ENCODE measurements around the gene SCARF2. TPM values are rescaled to one million over a fixed set of nuclear protein-coding genes. Genes with fewer than 3 reads are reported as not detected.

SCARF2 gene
- total and polyA plus RNA-seq, 8 donors, result 15.8 to 36.4 (median 23.5) TPM

DNA sequence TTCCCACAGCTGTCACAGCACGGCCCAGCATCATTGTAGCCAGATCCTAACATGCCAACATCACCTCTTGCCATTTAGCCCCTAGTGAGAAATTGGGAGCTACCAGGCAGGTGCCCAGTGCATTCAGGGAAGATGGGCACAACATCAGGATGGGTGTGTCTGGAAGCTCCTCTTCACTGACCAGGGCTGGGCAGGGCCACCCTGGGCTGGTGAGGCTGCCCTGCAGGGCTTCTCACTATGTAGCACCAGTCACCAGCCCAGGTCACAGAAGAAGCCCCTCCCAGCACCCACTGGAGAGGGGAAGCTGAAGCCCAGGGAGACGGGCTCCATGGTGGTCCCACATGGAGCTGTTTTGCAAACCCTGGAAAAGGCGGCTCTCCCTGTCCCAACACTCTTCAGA is 29.8 kb downstream of the SCARF2 start:
- Histone ChIP-seq H3K27me3 (no peaks in the 10 kb centered on the region), H3K27ac (no peak overlapping the region), H3K9me3 (no peaks in the 10 kb centered on the region), H3K36me3 (peaks cover 0 to 40% of the 10 kb centered on the region in 2 donors), H3K4me1 (no peaks in the 10 kb centered on the region), H3K4me3 (no peak overlapping the region)
- ATAC-seq (no peak), DNase-seq (no peak)
- no peak for TF ChIP-seq CTCF (IDR thresholded peaks at IDR 0.05)
- intact Hi-C loops (cut with DNase I), result no loop called here

DNA sequence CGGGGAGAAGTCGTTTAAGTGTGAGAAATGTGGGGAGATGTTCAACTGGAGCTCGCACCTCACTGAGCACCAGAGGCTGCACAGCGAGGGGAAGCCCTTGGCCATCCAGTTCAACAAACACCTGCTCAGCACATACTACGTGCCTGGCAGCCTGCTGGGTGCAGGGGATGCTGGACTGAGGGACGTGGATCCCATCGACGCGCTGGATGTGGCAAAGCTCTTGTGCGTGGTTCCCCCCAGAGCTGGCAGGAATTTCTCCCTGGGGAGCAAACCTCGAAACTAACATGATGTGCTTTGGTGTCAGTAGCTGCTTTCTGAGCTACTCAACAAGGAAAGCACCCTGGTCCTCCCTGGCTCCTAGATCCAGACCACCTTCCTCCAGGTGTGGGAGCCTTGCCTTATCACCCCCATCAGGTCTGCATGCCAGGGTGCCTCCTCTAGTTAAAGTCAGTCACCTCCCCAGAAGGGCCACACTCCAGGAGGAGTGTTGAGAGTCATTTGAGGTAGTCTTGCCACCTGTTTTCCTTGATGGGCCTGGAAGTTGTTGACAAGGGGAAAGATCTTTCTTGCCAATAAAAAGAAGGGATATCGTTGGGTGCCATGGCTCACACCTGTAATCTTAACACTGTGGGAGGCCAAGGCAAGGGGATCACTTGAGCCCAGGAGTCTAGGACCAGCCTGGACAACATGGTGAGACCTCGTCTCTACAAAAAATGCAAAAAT is 30.8 kb downstream of the SCARF2 start:
- Histone ChIP-seq H3K4me3 (no peak overlapping the region), H3K9me3 (no peaks in the 10 kb centered on the region), H3K27ac (no peak overlapping the region), H3K27me3 (no peaks in the 10 kb centered on the region), H3K4me1 (no peaks in the 10 kb centered on the region), H3K36me3 (peaks cover 0 to 40% of the 10 kb centered on the region in 2 donors)
- ATAC-seq, result no peak
- intact Hi-C loops (cut with DNase I), result no loop called here
- TF ChIP-seq CTCF (IDR thresholded peaks at IDR 0.05), result no peak
- DNase-seq, result no peak

DNA sequence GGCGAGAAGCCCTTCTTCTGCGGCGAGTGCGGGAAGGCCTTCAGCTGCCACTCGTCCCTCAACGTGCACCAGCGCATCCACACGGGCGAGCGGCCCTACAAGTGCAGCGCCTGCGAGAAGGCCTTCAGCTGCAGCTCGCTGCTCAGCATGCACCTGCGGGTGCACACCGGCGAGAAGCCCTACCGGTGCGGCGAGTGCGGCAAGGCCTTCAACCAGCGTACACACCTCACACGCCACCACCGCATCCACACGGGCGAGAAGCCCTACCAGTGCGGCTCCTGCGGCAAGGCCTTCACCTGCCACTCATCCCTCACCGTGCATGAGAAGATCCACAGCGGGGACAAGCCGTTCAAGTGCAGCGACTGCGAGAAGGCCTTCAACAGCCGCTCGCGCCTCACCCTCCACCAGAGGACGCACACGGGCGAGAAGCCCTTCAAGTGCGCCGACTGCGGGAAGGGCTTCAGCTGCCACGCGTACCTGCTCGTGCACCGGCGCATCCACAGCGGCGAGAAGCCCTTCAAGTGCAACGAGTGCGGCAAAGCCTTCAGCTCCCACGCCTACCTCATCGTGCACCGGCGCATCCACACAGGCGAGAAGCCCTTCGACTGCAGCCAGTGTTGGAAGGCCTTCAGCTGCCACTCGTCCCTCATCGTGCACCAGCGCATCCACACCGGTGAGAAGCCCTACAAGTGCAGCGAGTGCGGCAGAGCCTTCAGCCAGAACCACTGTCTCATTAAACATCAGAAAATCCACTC is 31.5 kb downstream of the SCARF2 start:
- no peak for ATAC-seq

DNA sequence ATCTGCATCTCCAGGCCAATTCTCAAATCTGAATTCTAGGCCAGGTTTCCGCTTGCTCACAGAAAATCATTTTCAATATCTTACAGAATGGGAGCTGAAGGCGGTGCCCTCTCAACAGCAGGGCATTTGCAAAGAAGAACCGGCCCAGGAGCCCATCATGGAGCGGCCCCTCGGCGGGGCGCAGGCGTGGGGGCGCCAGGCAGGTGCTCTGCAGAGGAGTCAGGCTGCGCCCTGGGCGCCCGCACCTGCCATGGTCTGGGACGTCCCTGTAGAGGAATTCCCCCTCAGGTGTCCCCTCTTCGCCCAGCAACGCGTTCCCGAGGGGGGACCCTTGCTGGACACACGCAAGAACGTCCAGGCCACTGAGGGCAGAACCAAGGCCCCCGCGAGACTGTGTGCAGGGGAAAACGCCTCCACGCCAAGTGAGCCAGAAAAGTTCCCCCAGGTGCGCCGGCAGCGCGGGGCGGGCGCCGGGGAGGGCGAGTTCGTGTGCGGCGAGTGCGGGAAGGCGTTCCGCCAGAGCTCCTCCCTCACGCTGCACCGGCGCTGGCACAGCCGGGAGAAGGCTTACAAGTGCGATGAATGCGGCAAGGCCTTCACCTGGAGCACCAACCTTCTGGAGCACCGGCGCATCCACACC is 32.2 kb downstream of the SCARF2 start:
- H3K4me1 ChIP-seq, result no peaks in the 10 kb centered on the region
- intact Hi-C loops (cut with DNase I), result no loop called here
- no peak overlapping the region for H3K27ac ChIP-seq
- peaks cover 0 to 40% of the 10 kb centered on the region in 2 donors for H3K36me3 ChIP-seq
- no peaks in the 10 kb centered on the region for H3K9me3 ChIP-seq
- no peak overlapping the region for H3K4me3 ChIP-seq
- TF ChIP-seq CTCF (IDR thresholded peaks at IDR 0.05), result no peak
- no peaks in the 10 kb centered on the region for H3K27me3 ChIP-seq
- no peak for ATAC-seq
- no peak for DNase-seq

More for the DNA sequence above, 31.5 kb downstream of the SCARF2 start:
- Histone ChIP-seq H3K27ac (no peak overlapping the region), H3K36me3 (peaks cover 0 to 40% of the 10 kb centered on the region in 2 donors), H3K4me1 (no peaks in the 10 kb centered on the region), H3K9me3 (no peaks in the 10 kb centered on the region), H3K27me3 (no peaks in the 10 kb centered on the region), H3K4me3 (no peak overlapping the region)
- intact Hi-C loops (cut with DNase I), result no loop called here
- DNase-seq, result no peak
- no peak for TF ChIP-seq CTCF (IDR thresholded peaks at IDR 0.05)

DNA sequence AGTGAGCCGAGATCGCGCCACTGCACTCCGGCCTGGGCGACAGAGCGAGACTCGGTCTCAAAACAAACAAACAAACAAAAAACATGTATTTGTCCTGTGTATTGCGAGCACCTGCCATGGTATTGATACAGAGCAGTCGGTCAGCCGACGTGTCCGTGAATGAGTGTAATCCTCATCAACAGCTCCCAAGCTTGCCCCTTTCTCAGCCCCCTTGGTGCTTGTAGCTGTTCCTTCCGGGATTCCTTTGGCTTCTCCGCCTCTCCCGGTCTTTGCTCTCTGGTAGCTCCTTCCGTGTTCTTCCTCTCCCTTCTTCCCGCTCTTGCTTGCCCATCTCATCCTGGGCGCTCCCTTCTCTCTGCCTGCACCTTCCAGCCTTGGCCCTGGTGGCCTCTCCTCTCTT is 32.7 kb downstream of the SCARF2 start:
- Histone ChIP-seq H3K36me3 (peaks cover 0 to 40% of the 10 kb centered on the region in 2 donors), H3K9me3 (no peaks in the 10 kb centered on the region), H3K4me3 (no peak overlapping the region), H3K4me1 (no peaks in the 10 kb centered on the region), H3K27ac (no peak overlapping the region), H3K27me3 (no peaks in the 10 kb centered on the region)
- no peak for DNase-seq
- TF ChIP-seq CTCF (IDR thresholded peaks at IDR 0.05), result no peak
- ATAC-seq, result no peak
- intact Hi-C loops (cut with DNase I), result no loop called here

Measured in left lung (tissue), 10 donors.